Measurements from ENCODE around the gene ALOX15B.

DNA sequence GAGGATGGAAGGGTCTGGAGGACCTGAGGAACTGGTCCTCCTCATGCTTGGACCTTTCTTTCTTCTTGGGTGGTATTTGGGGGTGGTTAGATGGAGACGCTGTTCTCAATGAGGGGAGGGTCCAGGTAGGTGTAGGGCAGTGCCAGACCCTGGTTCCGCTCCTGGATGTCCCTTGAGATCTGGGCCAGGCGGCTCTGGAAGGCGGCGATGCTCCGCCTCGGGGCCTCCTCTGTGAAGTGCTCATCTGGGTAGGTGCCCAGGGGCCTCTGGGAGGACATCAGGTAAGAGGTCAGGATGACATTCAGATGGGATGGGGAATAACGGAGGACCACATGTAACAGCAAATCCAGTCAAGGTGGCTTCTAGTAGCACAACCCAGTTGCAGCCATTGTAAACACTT lies 57.7 kb downstream of the ALOX15B start:
- TF ChIP-seq, protein P1, sequence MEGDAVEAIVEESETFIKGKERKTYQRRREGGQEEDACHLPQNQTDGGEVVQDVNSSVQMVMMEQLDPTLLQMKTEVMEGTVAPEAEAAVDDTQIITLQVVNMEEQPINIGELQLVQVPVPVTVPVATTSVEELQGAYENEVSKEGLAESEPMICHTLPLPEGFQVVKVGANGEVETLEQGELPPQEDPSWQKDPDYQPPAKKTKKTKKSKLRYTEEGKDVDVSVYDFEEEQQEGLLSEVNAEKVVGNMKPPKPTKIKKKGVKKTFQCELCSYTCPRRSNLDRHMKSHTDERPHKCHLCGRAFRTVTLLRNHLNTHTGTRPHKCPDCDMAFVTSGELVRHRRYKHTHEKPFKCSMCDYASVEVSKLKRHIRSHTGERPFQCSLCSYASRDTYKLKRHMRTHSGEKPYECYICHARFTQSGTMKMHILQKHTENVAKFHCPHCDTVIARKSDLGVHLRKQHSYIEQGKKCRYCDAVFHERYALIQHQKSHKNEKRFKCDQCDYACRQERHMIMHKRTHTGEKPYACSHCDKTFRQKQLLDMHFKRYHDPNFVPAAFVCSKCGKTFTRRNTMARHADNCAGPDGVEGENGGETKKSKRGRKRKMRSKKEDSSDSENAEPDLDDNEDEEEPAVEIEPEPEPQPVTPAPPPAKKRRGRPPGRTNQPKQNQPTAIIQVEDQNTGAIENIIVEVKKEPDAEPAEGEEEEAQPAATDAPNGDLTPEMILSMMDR (IDR thresholded peaks at IDR 0.05): no peak
- TF ChIP-seq POLR2A (IDR thresholded peaks at IDR 0.05) (no peak), POLR2AphosphoS5 (IDR thresholded peaks at IDR 0.05) (no peak), EP300 (IDR thresholded peaks at IDR 0.05) (no peak)

Measured in upper lobe of left lung (tissue), 4 donors.